Natural killer cell (primary cell): ENCODE data around the gene TNP1. TPM values are rescaled to one million over a fixed set of nuclear protein-coding genes. Genes with fewer than 3 reads are reported as not detected.

ENCODE experiments used
- ATAC-seq, 3 donors: fragments of 150-1000 bp in 2 of 3; fragments of 200-7000 bp in 1 of 3; cut with Tn5 transposase; 1 replicate in 1 of 3; 2 replicates in 2 of 3; pipeline ENCODE4 v1.10.0; 2021; ENCODE audit warnings: mild to moderate bottlenecking in 2 of 3, moderate library complexity in 2 of 3
- DNase-seq, 2 donors: peaks; one replicate each; pipeline versions ENCODE4 v3.0.0 to v3.0.0-alpha.2; 2013 to 2021; ENCODE audit warnings: mixed read lengths in 1 of 2
- H3K27ac ChIP-seq: one replicate; pipeline ENCODE4 v1.5.1; 2013; ENCODE audit warnings: mild to moderate bottlenecking, low read length
- H3K27me3 ChIP-seq: one replicate; pipeline ENCODE4 v1.6.1; 2013; ENCODE audit warnings: low read length; ENCODE audit not compliant: control insufficient read depth, insufficient read depth
- H3K36me3 ChIP-seq: one replicate; pipeline ENCODE4 v1.6.1; 2013; ENCODE audit warnings: low read length; ENCODE audit not compliant: control insufficient read depth, insufficient read depth
- H3K4me1 ChIP-seq: one replicate; pipeline ENCODE4 v1.6.1; 2013; ENCODE audit warnings: low read length; ENCODE audit not compliant: control insufficient read depth, insufficient read depth
- H3K4me3 ChIP-seq: one replicate; pipeline ENCODE4 v1.5.1; 2013; ENCODE audit warnings: low read length
- H3K9me3 ChIP-seq: one replicate; pipeline ENCODE4 v1.6.1; 2013; ENCODE audit warnings: low read length; ENCODE audit not compliant: control insufficient read depth, insufficient read depth
- H3K27ac Mint-ChIP-seq, 2 donors: one replicate each; pipeline ENCODE4 v1.8.0; 2022; ENCODE audit warnings: mild to moderate bottlenecking in 2 of 2, mixed read lengths in 2 of 2, moderate library complexity in 1 of 2
- H3K27me3 Mint-ChIP-seq, 2 donors: one replicate each; pipeline ENCODE4 v1.8.0; 2022; ENCODE audit warnings: low read depth in 2 of 2, mixed read lengths in 2 of 2
- H3K36me3 Mint-ChIP-seq: one replicate; pipeline ENCODE4 v1.8.0; 2022; ENCODE audit warnings: mixed read lengths
- H3K4me1 Mint-ChIP-seq, 2 donors: one replicate each; pipeline ENCODE4 v1.8.0; 2022; ENCODE audit warnings: mixed read lengths in 2 of 2
- H3K4me3 Mint-ChIP-seq: one replicate; pipeline ENCODE4 v1.8.0; 2022; ENCODE audit warnings: mild to moderate bottlenecking, moderate library complexity, mixed read lengths
- H3K9me3 Mint-ChIP-seq, 2 donors: one replicate each; pipeline ENCODE4 v1.8.0; 2022; ENCODE audit warnings: mixed read lengths in 2 of 2
- WGBS: methylation state at CpG from one replicate; pipeline ENCODE4 v1.1.7; 2013; ENCODE audit warnings: missing lambda C conversion rate; ENCODE audit not compliant: insufficient coverage; 5-methylcytosine and 5-hydroxymethylcytosine counted together
- intact Hi-C: fragments of 100-400 bp; cut with micrococcal nuclease; formaldehyde crosslinking; loops from one replicate; pipeline ENCODE4 v1.14.2; 2022
- total RNA-seq, 4 donors: library from RNA; stranded (reverse); fragments of 120-200 nt in 1 of 4; gene quantifications; one replicate each; pipeline versions ENCODE4 v1.2.3 to v1.2.4, GENCODE V29; 2013 to 2022
- TF ChIP-seq, protein P1 (sequence below): fragments of 200-600 bp; IDR thresholded peaks from one replicate; pipeline ENCODE4 v1.8.0; 2022; ENCODE audit warnings: antibody characterized with exemption

TNP1 gene
- total RNA-seq, 3 donors from 2014 or later (not counting 1 experiment from before 2014, with no cell fraction given) = not detected

DNA sequence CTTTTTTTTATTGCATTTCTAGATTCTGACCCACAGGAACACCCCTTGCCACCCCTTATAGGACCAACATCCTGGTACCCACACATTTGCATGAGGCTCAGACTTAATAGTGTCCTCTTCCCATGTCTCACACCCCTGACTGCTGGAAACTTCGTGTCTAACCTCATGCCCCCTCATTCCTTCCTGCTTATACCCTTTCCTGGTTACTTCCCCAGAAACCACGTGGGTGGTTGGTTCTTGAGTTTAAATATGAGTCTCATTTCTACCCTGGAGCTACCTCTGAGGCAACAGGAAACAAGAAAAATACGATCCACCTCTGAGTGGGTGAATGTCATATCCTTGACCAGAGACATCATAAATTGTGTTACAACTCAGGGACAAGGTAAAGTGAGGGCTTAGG, 1.6 kb downstream of the TNP1 start:
- ATAC-seq = peak in 2 of 3 donors; percentile 9 to 42

DNA sequence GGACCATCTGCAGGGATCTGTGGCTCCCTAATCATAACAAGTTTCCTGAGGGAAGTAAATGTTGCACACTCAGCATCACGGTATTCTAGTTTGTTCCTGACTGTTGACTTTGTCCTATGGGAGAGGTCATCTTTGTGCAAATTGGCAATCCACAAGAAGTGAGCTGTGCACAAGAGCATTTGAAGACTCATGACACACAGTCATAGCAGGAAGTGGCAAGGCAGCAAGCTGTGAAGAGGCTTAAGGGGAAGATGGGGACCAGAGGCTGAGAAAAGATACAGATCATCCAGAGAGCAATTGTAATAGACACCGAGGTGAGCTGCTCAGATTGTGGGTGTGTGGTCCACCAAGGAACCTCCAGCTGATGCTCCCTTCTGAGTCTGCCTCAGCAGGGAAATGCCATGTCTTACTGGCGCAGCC, 2.7 kb downstream of the TNP1 start:
- intact Hi-C loops = no loop called here
- peak overlapping the region; percentile 24 to 89 for H3K27ac Mint-ChIP-seq
- peak; percentile 86 to 93 (median 88) for ATAC-seq

More for the DNA sequence above, 1.6 kb downstream of the TNP1 start:
- TF ChIP-seq, protein P1, sequence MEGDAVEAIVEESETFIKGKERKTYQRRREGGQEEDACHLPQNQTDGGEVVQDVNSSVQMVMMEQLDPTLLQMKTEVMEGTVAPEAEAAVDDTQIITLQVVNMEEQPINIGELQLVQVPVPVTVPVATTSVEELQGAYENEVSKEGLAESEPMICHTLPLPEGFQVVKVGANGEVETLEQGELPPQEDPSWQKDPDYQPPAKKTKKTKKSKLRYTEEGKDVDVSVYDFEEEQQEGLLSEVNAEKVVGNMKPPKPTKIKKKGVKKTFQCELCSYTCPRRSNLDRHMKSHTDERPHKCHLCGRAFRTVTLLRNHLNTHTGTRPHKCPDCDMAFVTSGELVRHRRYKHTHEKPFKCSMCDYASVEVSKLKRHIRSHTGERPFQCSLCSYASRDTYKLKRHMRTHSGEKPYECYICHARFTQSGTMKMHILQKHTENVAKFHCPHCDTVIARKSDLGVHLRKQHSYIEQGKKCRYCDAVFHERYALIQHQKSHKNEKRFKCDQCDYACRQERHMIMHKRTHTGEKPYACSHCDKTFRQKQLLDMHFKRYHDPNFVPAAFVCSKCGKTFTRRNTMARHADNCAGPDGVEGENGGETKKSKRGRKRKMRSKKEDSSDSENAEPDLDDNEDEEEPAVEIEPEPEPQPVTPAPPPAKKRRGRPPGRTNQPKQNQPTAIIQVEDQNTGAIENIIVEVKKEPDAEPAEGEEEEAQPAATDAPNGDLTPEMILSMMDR = no peak
- peaks cover 22% of the 10 kb centered on the region for H3K4me1 ChIP-seq
- peak overlapping the region; percentile 24 to 89 for H3K27ac Mint-ChIP-seq
- peaks cover 29 to 36% of the 10 kb centered on the region in 2 donors for H3K4me1 Mint-ChIP-seq
- H3K27me3 Mint-ChIP-seq = peaks cover 0 to 2% of the 10 kb centered on the region in 2 donors
- H3K27me3 ChIP-seq = no peaks in the 10 kb centered on the region
- no peaks in the 10 kb centered on the region for H3K36me3 ChIP-seq
- H3K4me3 Mint-ChIP-seq = peak overlapping the region; percentile 32
- H3K4me3 ChIP-seq = no peak overlapping the region
- H3K9me3 Mint-ChIP-seq = no peaks in the 10 kb centered on the region
- intact Hi-C loops = no loop called here
- H3K27ac ChIP-seq = peak overlapping the region; percentile 49
- WGBS = 9% methylated on average over 3 of the region's 3 CpGs
- H3K36me3 Mint-ChIP-seq = no peaks in the 10 kb centered on the region
- DNase-seq = no peak
- H3K9me3 ChIP-seq = no peaks in the 10 kb centered on the region

DNA sequence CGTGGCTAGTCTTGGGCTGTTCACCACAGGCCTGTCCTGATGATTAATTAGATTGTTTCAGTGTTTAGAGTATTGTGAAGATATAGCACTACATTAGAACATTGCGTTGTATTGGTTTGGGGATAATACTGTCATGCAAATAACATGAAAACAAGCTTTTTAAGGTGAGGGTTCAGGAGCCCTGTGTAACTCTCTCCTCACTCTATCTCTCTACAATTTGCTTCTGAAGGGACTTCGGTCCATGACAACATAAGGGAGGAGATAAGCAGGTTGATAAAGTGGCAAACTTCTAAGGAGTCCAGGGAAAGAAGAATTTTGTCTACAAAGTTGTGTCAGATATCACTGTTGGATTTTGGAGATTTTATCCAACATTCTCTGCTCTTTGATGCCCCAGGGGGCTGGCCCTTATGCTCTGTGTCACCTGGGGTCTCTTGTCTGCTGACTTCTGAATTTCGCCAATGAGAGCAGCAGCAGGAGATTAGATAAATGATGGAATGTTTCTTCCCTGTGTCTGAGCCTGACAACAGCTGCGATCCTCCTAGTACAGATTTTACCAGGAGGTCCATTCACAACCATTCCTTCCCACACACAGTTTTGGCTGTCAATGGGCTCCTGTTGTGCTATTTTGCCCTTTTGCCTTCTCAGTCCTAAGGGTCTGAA, 3.3 kb downstream of the TNP1 start:
- H3K36me3 ChIP-seq = no peaks in the 10 kb centered on the region
- Mint-ChIP-seq H3K4me3 (peak overlapping the region; percentile 14), H3K9me3 (no peaks in the 10 kb centered on the region), H3K36me3 (no peaks in the 10 kb centered on the region), H3K4me1 (peaks cover 29 to 36% of the 10 kb centered on the region in 2 donors), H3K27ac (peak overlapping the region; percentile 24 to 89), H3K27me3 (no peaks in the 10 kb centered on the region)
- TF ChIP-seq, protein P1 = no peak
- ATAC-seq = no peak
- H3K4me3 ChIP-seq = no peak overlapping the region
- 94% methylated on average over 4 of the region's 5 CpGs for WGBS
- H3K27ac ChIP-seq = no peak overlapping the region
- no peak for DNase-seq
- intact Hi-C loops = no loop called here
- no peaks in the 10 kb centered on the region for H3K9me3 ChIP-seq
- H3K4me1 ChIP-seq = peaks cover 22% of the 10 kb centered on the region
- H3K27me3 ChIP-seq = no peaks in the 10 kb centered on the region

More for the DNA sequence above, 2.7 kb downstream of the TNP1 start:
- H3K9me3 ChIP-seq = no peaks in the 10 kb centered on the region
- peak overlapping the region; percentile 49 for H3K27ac ChIP-seq
- Mint-ChIP-seq H3K9me3 (no peaks in the 10 kb centered on the region), H3K4me1 (peaks cover 29 to 36% of the 10 kb centered on the region in 2 donors), H3K36me3 (no peaks in the 10 kb centered on the region), H3K4me3 (peak overlapping the region; percentile 14), H3K27me3 (no peaks in the 10 kb centered on the region)
- H3K27me3 ChIP-seq = no peaks in the 10 kb centered on the region
- no peaks in the 10 kb centered on the region for H3K36me3 ChIP-seq
- 54% methylated on average over 3 of the region's 3 CpGs for WGBS
- TF ChIP-seq, protein P1 = no peak
- H3K4me1 ChIP-seq = peaks cover 22% of the 10 kb centered on the region
- no peak overlapping the region for H3K4me3 ChIP-seq
- DNase-seq = peak; percentile 24 to 35
